GM18505 (cell line): ENCODE data around the gene TMEM97.

ENCODE experiments used
- ATAC-seq: cut with Tn5 transposase; IDR thresholded peaks from one replicate; pipeline ENCODE4 v1.9.1; 2021; ENCODE audit not compliant: unreplicated experiment
- POLR2A ChIP-seq: IDR thresholded peaks from 4 replicates; pipeline ENCODE4 v1.6.1; 2011; ENCODE audit warnings: borderline replicate concordance; ENCODE audit not compliant: insufficient read depth, insufficient read length; ENCODE audit errors: extremely low read depth

Gene TMEM97

GRCh38 chr17:28357061-28357900 lies 38.3 kb downstream of the TMEM97 start, which contains the start of gene POLDIP2:
TSS of gene POLDIP2 (minus strand) at chr17:28357527. CDS start at chr17:28357448, 79 bp downstream.
- TF ChIP-seq POLR2A: peak; percentile 93
- ATAC-seq: peak; percentile 97

- TF ChIP-seq POLR2A: no peak
- no peak for ATAC-seq
Observed at GRCh38 chr17:28357901-28358197, 38.8 kb downstream of the TMEM97 start.

- TF ChIP-seq POLR2A: no peak
- no peak for ATAC-seq
Observed at GRCh38 chr17:28363186-28363585, 44.2 kb downstream of the TMEM97 start.

GRCh38 chr17:28363776-28364650 lies 45.0 kb downstream of the TMEM97 start:
- ATAC-seq: no peak
- TF ChIP-seq POLR2A: no peak

GRCh38 chr17:28364665-28365363 lies 45.8 kb downstream of the TMEM97 start, which contains the start of gene SEBOX:
TSS of gene SEBOX (minus strand) at chr17:28365199. CDS start at chr17:28365151, 48 bp downstream.
- no peak for ATAC-seq
- TF ChIP-seq POLR2A: no peak

GRCh38 chr17:28365487-28365886 lies 46.5 kb downstream of the TMEM97 start:
- no peak for ATAC-seq
- no peak for TF ChIP-seq POLR2A

GRCh38 chr17:28366605-28367004 lies 47.6 kb downstream of the TMEM97 start:
- TF ChIP-seq POLR2A: no peak
- ATAC-seq: no peak

- ATAC-seq: no peak
- TF ChIP-seq POLR2A: no peak
Observed at GRCh38 chr17:28367641-28368305, 48.8 kb downstream of the TMEM97 start.

GRCh38 chr17:28368306-28368831 lies 49.4 kb downstream of the TMEM97 start:
- no peak for TF ChIP-seq POLR2A
- ATAC-seq: no peak

- TF ChIP-seq POLR2A: no peak
- ATAC-seq: no peak
Observed at GRCh38 chr17:28368915-28369683, 50.1 kb downstream of the TMEM97 start.

GRCh38 chr17:28369684-28370034 lies 50.7 kb downstream of the TMEM97 start:
- no peak for ATAC-seq

More at GRCh38 chr17:28369684-28370034, 50.7 kb downstream of the TMEM97 start:
- no peak for TF ChIP-seq POLR2A
